GM18868 (cell line): ENCODE measurements around the gene THAP11.

Experiments used
- ATAC-seq: cut with Tn5 transposase; IDR thresholded peaks from one replicate; pipeline ENCODE4 v1.9.1; 2021; ENCODE audit warnings: mild to moderate bottlenecking, moderate library complexity; ENCODE audit not compliant: unreplicated experiment

The THAP11 gene

DNA sequence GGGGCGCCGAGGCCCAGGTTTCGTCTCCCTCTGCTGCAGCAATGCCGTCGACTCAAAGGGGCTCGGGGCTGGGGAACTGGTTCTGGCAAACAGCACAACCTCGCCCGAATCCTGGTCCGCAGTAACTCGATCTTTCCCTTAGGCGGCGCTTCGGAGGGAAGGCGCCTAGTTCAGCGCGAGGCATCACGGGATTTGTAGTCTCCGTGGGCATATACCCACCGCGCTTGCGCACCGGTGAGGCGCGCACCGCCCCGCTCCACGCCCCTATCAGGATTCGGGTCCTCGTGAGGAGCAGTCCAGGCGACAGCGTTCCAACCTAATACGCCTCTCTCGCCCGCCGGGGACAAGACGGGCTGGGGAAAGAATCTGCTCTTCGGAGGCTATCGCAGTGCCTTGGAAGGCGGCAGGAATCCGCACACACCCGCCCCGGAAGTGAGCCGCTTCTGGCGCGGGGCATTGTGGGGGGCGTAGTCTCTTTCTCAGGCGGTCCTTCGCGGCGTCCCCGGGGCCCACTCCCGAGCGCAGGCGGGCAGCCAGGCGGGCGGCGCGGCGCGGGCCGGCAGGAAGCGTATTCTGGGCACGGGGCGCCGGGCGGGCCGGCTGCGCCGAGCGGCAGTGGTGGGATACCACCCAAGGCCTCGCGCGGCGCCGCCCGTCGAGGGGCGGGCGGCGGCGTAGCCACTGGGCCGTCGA, at the start of gene THAP11:
TSS of gene THAP11 (plus strand) at position 505 of the 693 bp plus-strand sequence. CDS start 235 bp downstream, outside the sequence.
- ATAC-seq = peak; percentile 38

DNA sequence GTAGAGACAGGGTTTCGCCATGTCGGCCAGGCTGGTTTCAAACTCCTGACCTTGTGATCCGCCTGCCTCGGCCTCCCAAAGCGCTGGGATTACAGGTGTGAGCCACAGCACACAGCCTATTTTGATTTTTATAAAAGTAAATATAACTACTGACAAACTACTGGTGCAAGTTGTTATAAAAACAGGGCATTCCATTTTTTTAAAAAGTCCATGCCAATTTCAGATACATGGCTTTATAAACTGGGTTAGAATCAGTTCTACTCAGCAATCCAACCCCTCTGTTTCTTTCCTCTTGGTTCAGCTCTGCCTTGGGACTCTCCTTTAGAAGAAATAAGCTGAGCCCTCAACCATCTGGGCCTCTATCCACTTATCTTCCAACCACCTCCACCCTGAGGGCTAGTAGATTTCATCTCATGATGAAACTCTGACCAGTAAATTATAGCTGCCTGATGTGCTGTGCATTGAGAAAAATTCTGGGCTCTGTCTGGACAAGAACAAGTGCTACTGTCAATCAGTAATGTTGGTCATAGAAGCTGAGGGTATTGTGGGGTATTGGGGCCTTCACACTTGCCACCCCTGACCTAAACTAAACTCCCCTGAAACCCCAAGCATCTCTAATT, 45.9 kb upstream of the THAP11 start:
- ATAC-seq = no peak

DNA sequence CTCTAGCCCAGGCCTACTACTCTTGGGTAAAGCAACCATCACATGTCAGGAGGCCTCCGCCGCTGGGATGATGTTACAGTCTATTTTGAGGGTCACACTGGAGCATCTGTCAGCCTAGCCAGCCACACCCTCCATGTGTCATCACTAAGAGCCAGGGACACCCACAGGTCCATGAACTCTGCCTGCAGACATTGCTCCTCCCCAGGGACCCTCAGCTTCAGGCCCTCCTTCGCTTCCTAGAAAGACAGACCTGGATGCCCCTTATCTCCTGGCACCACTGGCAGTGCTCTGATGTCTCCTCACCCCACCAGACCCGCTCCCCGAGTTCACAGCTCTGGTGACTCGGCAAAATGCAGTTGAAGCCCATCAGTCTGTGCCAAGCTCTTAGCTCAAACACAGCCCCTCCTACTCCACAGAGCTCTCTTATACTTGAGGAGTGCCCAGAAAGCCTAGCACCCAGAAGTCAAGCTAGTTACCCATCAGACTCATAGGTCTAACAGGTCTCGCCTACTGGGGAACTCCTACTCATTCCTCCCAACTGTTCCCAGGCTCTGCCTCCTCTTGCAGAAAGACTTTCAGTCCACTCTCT, 41.7 kb upstream of the THAP11 start:
- no peak for ATAC-seq

DNA sequence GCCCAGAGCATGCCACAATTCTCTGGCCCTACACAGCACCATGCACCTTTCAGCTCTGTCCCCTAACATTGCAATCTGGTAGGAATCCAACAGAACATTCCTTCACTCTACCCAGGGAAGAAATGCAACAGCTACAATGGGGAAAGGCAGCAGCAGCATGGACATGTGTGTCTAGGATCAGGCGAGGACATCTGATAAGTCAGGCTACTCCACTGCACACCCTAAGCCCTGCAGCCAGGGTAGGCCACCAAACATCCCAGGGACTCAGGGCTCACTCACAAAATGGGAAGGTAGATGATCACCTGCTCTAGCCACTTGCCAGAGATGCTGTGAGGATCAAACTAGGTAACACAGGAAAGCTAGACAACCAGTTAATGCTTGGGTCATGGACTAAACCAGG, 40.9 kb upstream of the THAP11 start:
- ATAC-seq = no peak

DNA sequence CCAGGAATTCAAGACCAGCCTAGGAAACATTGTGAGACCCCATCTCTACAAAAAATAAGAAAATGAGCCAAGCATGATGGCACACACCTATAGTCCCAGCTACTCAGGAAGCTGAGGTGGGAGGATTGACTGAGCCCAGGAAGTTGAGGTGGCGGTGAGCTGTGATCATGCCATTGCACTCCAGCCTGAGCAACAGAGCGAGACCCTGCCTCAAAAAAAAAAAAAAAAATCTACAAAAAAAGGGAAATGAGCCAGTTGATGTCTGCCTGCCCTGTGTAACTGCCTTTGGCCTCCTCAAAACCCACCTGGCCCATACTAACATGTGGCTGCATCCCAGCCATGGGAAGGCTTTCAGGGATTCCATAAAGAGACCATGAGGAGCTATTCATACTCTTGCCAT, 40.2 kb upstream of the THAP11 start:
- no peak for ATAC-seq

DNA sequence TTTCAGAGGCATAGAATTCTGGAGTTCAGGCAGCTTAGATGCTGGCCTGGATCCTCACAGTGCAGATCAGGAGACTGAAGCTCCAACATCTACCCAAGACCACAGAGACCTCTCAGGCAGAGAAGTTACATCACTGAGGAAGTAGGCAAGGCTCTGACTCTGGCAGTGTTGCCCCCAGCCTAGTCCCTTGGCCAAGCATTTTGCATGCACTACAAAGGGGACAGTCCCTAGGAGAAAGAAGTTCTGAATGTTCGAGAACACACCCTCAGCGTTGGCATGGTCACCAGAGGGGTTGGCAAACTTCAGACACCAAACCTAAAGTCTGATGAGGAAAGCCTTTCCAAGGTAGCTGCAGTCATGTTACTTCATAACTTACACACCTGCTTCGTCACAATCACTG, 38.2 kb upstream of the THAP11 start:
- ATAC-seq = no peak

DNA sequence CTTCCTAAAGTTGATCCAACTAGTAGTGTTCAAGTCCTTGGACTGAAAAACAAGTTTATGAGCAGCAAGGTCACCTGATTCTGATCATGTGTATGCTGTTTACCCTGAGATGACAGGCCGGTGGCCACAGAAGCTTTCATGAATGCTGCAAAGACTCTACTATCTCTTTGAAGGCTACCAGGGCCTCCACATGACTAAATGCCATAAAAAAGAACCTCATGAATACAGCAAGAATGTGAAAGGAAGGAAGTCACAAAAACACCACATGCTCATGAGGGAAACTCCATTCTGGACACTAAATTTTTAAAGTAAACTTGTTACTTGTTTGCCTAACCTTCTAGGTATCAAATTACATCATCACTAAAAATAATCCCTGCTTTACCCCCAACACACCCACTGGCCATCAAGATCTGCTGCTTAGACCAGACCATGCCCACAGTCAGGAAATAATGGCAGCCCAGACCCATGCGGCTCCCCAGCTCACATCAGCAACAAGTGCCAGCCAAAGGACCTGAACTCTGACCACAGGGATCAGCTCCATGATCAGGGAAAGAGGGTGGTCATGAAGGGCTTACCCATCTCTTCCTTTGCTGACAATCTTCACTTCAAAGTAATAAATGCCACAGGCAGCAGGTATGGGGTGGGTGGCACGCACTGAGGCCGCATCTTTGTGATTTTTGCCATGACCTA, 37.1 kb upstream of the THAP11 start:
- no peak for ATAC-seq

DNA sequence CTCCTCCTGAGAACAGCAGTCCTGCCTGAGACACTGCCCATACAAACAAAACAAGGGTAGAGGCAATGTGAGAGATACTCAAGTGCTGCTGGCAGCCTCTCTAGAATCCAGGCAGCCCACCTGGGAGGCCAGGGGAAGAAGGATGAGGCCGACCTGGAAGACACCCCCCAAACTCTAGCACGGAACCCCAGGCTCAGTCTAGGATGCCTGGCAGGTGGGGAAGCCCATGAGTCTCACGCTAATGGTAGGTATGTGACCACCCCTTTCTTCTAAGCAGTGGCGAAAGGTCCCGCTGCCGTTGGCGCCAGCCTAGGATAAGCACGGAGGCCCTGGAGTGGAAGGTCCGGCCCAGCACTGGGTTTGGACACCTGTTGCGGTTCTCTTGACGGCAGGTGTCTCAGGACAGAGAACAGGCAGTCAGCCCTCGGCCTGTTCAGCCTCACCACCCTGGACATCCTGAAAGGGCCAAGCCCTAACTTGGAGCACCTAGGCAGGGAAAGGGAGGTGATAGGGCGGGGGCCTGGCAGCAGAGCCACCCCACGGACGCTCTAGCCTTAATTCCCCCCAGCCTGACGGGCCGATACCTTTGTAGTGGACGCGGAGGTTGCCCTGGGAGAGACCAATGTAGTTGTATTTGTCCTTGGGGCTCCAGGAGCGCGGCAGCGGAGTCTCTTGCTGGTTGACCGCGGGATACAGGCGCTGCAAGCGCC, 36.2 kb upstream of the THAP11 start:
- no peak for ATAC-seq

DNA sequence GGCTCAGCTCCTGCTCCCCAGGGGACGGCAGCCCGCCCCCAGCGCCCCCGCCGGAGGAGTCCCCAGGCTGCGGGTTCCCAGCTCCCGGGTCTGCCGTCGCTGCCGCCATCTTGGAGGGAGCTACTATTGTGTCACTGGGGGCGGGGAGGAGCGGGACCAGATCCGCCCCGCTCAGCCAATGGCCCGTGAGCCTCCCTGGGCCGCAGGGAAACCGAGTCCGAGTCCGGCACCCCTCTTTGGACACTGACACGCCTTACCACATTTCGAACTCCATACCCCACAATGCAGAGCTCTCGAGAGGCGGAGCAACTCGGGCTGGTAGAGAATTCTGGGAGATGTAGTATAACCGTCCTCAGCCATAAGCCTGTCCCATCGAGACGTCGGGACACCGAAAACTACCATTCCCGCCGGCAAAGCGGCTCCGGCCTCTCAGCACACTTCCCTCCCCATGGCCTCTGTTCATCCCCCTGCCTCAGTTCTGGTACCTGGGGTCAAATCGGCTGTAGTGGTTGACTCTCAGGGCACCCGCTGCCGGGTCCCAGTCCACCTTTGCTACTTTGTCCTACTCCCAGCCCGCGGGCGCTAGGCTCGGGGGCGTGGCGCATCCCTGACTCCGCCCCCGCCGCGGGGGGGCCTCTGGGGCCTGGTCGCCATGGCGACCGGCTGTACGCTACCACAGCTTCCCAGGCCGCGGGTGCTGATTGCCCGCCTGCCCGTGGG, 35.5 kb upstream of the THAP11 start, which contains the start of the genes RANBP10 and TSNAXIP1:
TSS of gene RANBP10 (minus strand) at position 133 of the 720 bp plus-strand sequence. CDS start at position 109, 24 bp downstream.
TSS of gene TSNAXIP1 (plus strand) at position 462 of the 720 bp plus-strand sequence. CDS start 261 bp downstream, outside the sequence.
- ATAC-seq = peak; percentile 88

DNA sequence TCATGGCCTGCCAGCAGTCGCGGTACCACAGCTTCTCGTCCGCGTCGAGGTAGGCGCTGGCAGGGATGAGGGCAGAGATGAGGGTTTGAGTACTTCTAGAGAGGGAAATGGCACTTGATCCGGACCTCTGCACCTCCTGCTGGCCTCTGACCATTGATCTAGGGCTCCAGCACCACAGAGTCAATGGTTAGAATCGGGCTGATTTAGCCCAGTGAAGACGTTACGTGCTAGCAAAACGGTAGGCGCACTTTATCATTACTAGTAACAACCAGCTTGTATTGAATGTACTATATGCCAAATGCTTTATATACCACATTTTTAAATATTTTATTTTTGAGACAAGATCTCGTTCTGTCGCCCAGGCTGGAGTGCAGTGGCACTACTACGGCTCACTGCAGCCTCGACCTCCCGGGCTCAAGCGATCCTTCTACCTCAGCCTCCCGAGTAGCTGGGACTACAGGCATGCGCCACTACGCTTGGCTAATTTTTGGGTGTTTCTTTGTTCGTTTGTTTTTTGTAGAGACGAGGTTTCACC, 34.9 kb upstream of the THAP11 start:
- no peak for ATAC-seq

DNA sequence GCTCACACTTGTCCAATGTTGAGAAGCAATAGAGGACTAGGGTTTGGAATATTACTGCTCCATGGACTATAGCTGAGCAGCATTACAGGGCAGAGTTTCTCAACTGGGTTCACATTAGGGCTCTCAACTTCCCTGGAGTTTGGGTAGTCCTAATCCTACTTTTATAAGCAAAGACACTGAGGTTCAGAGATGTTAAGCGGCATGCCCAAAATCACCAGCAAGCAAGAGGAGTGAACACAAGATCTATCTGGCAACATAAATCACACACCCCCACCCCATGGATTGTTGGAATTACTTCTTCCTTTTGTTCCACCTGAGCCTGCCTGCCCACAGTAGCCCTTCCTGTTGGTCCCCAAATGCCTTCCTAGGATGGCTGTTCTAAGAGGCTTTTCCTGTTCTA, 30.2 kb upstream of the THAP11 start:
- no peak for ATAC-seq

DNA sequence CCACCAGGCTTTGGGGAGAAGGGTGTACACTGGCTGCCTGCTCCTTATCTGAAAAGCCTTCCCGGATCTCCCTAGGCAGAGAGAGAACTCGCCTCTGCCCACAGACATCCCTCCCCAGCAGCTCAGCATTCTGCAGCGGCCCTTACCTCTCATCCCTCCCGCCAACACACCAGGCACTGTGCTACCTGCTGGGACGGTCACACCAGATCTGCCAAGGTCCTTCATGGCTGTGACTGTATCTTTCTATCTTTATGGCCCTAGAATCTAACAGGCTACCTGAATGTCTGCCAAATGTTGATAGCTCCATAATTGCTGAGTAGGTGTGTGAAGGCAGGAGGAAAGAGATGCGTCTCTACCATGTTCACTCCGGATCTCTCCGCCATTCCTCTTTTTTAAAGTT, 27.6 kb upstream of the THAP11 start:
- no peak for ATAC-seq

DNA sequence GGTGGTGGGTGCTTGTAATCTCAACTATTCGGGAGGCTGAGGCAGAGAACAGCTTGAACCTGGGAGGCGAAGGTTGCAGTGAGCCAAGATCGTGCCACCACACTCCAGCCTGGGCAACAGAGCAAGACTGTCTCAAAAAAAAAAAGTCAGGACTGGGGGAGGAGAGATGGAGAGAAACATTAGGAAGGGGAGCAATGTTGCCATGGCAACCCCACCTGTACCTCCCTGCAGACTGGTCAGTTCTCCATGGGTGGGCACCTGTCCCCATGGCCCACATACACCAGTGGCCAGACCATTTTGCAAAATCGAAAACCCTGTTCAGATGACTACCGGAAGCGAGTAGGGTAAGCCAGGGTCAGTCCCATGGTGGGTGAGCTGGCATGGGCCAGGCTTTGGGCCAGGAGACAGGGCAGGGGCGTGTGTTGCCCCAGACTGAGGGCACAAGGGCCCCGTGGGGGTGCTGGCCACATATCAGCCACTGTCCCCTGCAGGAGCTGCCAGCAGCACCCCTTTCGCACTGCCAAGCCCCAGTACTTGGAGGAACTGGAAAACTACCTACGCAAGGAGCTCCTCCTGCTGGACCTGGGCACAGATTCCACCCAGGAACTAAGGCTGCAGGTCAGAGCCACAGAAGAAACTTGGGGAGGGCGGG, 21.4 kb upstream of the THAP11 start:
- ATAC-seq = no peak

DNA sequence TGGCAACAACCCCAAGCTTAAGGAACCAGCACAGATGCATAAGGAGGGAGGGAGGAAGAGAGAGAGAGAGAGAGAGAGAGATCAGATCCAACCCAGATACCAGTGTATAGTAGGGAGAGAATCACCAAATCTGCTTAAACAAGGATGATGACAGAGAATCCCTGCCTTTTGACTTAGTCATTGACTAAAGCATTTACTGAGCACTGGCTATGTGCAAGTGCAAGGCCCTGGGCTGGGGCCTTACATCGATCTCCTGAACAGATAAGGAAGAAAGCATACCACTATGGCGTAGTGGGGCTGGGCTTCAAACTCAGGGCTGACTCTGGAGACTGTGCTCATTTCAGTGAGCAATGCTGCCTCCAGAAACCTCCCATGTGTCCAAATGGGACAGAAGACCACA, 19.6 kb upstream of the THAP11 start:
- no peak for ATAC-seq

DNA sequence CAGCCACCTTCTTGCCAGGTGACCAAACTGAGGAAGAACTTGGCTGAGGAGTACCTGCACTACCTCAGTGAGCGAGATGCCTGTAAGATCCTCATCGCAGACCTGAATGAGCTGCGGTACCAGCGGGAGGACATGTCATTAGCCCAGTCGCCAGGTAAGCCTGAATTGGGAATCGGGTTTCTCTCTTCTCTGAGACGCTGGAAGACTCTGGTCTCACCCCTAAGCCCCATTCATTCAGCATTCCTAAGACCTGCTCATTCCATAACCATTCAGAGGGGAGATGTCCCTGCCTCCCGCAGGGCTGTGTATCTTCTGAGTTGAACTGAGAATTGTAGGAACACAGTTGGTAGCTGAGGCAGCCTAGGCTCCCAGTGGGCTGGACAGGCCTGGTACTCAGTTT, 17.0 kb upstream of the THAP11 start:
- ATAC-seq = no peak

DNA sequence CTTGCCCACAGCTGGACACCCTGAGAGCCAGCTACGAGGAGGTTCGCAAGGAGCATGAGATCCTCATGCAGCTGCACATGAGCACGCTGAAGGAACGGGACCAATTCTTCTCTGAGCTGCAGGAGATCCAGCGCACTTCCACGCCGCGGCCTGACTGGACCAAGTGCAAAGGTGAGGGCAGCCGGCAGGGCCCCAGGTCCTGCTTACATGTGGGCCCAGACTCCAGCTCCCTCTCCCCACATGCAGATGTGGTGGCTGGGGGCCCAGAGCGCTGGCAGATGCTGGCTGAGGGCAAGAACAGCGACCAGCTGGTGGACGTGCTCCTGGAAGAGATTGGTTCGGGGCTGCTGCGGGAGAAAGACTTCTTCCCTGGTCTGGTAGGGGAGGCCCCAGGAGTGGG, 16.2 kb upstream of the THAP11 start:
- ATAC-seq = no peak

DNA sequence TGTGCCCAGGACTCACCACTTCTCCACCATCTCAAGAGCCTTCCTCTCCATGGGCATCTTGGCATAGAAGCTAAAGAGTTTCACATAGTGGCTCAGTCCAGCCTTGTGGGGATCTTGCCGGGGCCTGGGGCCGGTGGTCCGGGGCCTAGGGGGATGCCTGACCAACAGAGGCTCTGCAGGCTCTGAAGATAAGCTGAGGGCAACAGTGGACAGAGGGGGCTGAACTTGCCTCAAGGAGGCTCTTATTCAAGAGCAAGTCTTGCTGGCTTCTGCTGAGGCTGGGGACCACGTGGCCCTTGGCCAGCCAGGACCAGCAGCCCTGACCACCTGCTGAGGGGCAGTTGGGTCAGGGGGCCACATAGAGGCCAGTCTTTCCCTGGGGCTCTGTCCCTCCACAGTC, 13.5 kb upstream of the THAP11 start:
- no peak for ATAC-seq

DNA sequence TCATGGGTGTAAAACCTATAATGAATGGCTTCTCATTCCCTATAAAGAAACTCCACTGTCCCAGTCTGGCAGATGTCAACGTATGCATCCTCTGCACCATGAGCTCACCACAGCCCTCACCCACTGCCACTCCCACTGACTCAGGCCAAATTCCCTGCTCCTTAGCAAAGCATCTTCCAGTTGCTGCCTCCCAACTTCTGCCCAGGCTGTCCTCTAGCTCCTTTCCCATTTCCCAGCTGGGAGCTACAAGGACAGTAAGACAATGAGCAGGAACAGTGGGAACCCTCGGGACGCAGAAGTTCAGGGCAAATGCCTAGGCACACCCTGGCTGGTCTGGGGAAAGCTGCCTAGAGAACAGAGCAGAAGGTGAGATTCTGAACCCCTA, 9.1 kb upstream of the THAP11 start:
- ATAC-seq = no peak

DNA sequence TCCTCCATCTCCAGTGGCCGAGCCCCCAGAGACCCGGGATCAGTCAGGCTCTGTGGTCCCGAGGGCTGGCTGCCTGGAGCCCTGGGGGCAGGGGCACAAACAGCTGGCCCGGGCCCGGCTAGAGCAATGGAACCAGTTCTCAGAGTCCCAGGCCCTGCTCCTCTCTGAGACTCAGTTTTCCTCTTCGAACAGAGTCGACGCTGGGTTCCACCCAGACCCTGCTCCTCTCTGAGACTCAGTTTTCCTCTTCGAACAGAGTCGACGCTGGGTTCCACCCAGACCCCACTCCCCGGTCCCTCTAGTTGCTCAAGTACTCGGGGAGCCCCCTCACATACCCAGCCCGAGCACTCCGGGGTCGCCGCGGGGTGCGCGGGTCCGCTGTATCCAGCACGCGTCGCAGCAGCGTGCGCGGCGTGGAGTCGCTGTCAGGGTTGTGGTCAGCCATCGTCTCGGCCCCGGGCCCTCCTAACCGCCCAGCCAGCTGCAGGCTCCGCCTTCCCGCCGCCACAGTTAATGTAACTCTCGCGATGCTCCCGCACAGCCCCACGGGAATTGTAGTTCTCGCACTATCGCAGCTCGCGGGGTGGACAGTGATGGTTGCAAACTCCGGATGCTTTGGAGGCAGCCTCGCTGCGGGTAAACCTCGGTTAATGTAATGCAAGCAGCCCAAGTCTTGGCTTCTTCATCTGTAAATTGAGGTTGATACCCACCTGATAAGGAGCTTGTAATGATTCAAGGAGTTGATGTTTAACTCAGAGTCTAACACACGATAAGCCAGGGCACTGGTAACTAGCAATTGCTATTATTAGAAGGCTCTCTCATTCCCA, 8.5 kb upstream of the THAP11 start:
- peak; percentile 98 for ATAC-seq
